Gastroesophageal sphincter (tissue), 3 donors: ENCODE data around the gene EVL.
"Not testable (repeated sequence)": the region's sequence is repeated elsewhere in the genome, so short reads cannot be mapped to it uniquely, and the experiment has no call there.

Experiments
- CTCF ChIP-seq, 4 experiments: fragments of 200-600 bp in 2 of 4; fragments of 450-650 bp in 2 of 4; sonication (generic) in 1 of 4; IDR thresholded peaks; one replicate each; pipeline ENCODE4 v1.5.1; 2017 to 2019; ENCODE audit warnings: antibody characterized with exemption in 4 of 4, mild to moderate bottlenecking in 2 of 4, moderate library complexity in 2 of 4
- POLR2A ChIP-seq, 2 donors: fragments of 450-650 bp; IDR thresholded peaks; one replicate each; pipeline ENCODE4 v1.6.1; 2017; ENCODE audit warnings: antibody characterized with exemption in 2 of 2, mild to moderate bottlenecking in 2 of 2, moderate library complexity in 1 of 2

- not testable (repeated sequence) for TF ChIP-seq POLR2A, CTCF (IDR thresholded peaks at IDR 0.05)
Observed at GRCh38 chr14:100157548-100158232, 92.5 kb downstream of the EVL start.
